HCT116 (cell line): Measurements from ENCODE around the gene FOXK2. TPM values are rescaled to one million over a fixed set of nuclear protein-coding genes. Genes with fewer than 3 reads are reported as not detected.

Experiments
- ATAC-seq: fragments of 200-7000 bp; cut with Tn5 transposase; 2 replicates; pipeline ENCODE4 v1.9.1; 2020; ENCODE audit warnings: mild to moderate bottlenecking, moderate library complexity
- BruUV-seq: library from RNA; stranded (reverse); fragments of 400-500 nt; replicated peaks from 2 replicates; lab custom pipeline; 2021; lab: Mats Ljungman, UMichigan
- CTCF ChIA-PET: fragments of 300-600 bp; sonication (Branson Sonifier 250); formaldehyde crosslinking; loops from one replicate; lab custom pipeline; 2021; ENCODE audit warnings: antibody characterized with exemption; lab: Charles Lee
- POLR2A ChIA-PET: fragments of 300-600, 350-600 bp; sonication (Branson Sonifier 250); formaldehyde crosslinking; loops from one replicate; lab custom pipeline; 2021; ENCODE audit warnings: antibody characterized with exemption; lab: Charles Lee
- RAD21 ChIA-PET, 2 experiments: fragments of 300-600 bp; sonication (Branson Sonifier 250); formaldehyde crosslinking; loops; one replicate each; lab custom pipeline; 2023; ENCODE audit warnings: low total read pairs in 2 of 2; ENCODE audit not compliant: uncharacterized antibody in 2 of 2, unreplicated experiment in 2 of 2, low non-redundant PET in 1 of 2; lab: Charles Lee
- DNase-seq: peaks from one replicate; pipeline ENCODE4 v3.0.0-alpha.2; 2010; ENCODE audit warnings: low read depth, low spot score
- H2AFZ ChIP-seq: fragments of 200-600 bp; shearing (Covaris generic), sonication (generic); 2 replicates; pipeline ENCODE4 v1.6.1; 2017; ENCODE audit warnings: low read depth, mixed run types, mixed read lengths, antibody characterized with exemption, low read length; ENCODE audit not compliant: poor library complexity, severe bottlenecking
- H3K27ac ChIP-seq: 2 replicates; pipeline ENCODE4 v1.5.1; 2012; ENCODE audit warnings: low read depth, low read length
- H3K27me3 ChIP-seq: fragments of 200-600 bp; sonication (generic); 2 replicates; pipeline ENCODE4 v1.6.1; 2016; ENCODE audit warnings: mixed run types, low read length, mixed read lengths; ENCODE audit not compliant: insufficient read depth
- H3K36me3 ChIP-seq, 2 experiments: fragments of 200-500 bp in 1 of 2; fragments of 200-600 bp in 1 of 2; sonication (Bioruptor generic) in 1 of 2; sonication (generic) in 1 of 2; 2 replicates each; pipeline versions ENCODE4 v1.5.1 to v1.6.1; 2014 to 2016; ENCODE audit warnings: low read length in 2 of 2, inconsistent platforms in 1 of 2, mixed read lengths in 1 of 2, mixed run types in 1 of 2; ENCODE audit not compliant: insufficient read depth in 2 of 2, control insufficient read depth in 1 of 2
- H3K4me1 ChIP-seq, 2 experiments: fragments of 200-600 bp in 1 of 2; sonication (generic) in 1 of 2; 2 replicates each; pipeline versions ENCODE4 v1.5.1 to v1.6.1; 2012 to 2017; ENCODE audit warnings: low read length in 2 of 2, inconsistent platforms in 1 of 2, mild to moderate bottlenecking in 1 of 2, mixed read lengths in 1 of 2, mixed run types in 1 of 2, moderate library complexity in 1 of 2; ENCODE audit not compliant: insufficient read depth in 2 of 2, control insufficient read depth in 1 of 2
- H3K4me2 ChIP-seq: fragments of 200-600 bp; sonication (generic); 2 replicates; pipeline ENCODE4 v1.6.1; 2017; ENCODE audit warnings: mixed run types, low read length, mixed read lengths
- H3K4me3 ChIP-seq, 2 experiments: fragments of 200-600 bp in 1 of 2; sonication (generic) in 1 of 2; replicated peaks in 1 of 2; 2 replicates each; pipeline ENCODE4 v1.5.1; 2011 to 2016; ENCODE audit warnings: low read length in 2 of 2, control low read depth in 1 of 2, low read depth in 1 of 2, mild to moderate bottlenecking in 1 of 2, mixed read lengths in 1 of 2, mixed run types in 1 of 2
- H3K79me2 ChIP-seq: fragments of 200-600 bp; sonication (generic); 2 replicates; pipeline ENCODE4 v1.6.1; 2017; ENCODE audit warnings: mild to moderate bottlenecking, mixed run types, low read length, moderate library complexity, mixed read lengths; ENCODE audit not compliant: insufficient read depth
- H3K9ac ChIP-seq: fragments of 200-600 bp; sonication (generic); 2 replicates; pipeline ENCODE4 v1.6.1; 2016; ENCODE audit warnings: low read length, mixed read lengths
- H3K9me2 ChIP-seq: fragments of 200-600 bp; sonication (generic), shearing (Covaris generic); 2 replicates; pipeline ENCODE4 v1.6.1; 2017; ENCODE audit warnings: mixed run types, mild to moderate bottlenecking, moderate library complexity; ENCODE audit not compliant: insufficient read depth
- H3K9me3 ChIP-seq, 2 experiments: fragments of 200-500 bp in 1 of 2; fragments of 200-600 bp in 1 of 2; sonication (Bioruptor generic) in 1 of 2; sonication (generic) in 1 of 2; 2 replicates each; pipeline ENCODE4 v1.6.1; 2014 to 2017; ENCODE audit warnings: low read length in 2 of 2, mixed read lengths in 2 of 2, inconsistent platforms in 1 of 2, low read depth in 1 of 2, mild to moderate bottlenecking in 1 of 2, mixed run types in 1 of 2, moderate library complexity in 1 of 2; ENCODE audit not compliant: control insufficient read depth in 1 of 2, insufficient read depth in 1 of 2
- H4K20me1 ChIP-seq: fragments of 200-600 bp; sonication (generic), shearing (Covaris generic); 2 replicates; pipeline ENCODE4 v1.6.1; 2017; ENCODE audit warnings: mixed run types, mild to moderate bottlenecking, moderate library complexity; ENCODE audit not compliant: insufficient read depth
- POLR2AphosphoS5 ChIP-seq: IDR thresholded peaks from 2 replicates; pipeline ENCODE4 v1.6.1; 2011; ENCODE audit warnings: mild to moderate bottlenecking, low read depth, low read length, moderate library complexity
- intact Hi-C: fragments of 100-400 bp; cut with micrococcal nuclease; formaldehyde crosslinking; loops from 2 replicates; pipeline ENCODE4 v1.10.0; 2022
- total RNA-seq: library from RNA; stranded (reverse); gene quantifications from one replicate; pipeline ENCODE4 v1.2.1, GENCODE V29; 2021; ENCODE audit not compliant: unreplicated experiment
- TF ChIP-seq, protein P1 (sequence below): IDR thresholded peaks from 2 replicates; pipeline ENCODE4 v1.6.1; 2012
- TF ChIP-seq, protein P2 (sequence below): IDR thresholded peaks from 2 replicates; pipeline ENCODE4 v1.6.1; 2012
- TF ChIP-seq, protein P3 (sequence below), 3 experiments: fragments of 200-600 bp in 1 of 3; sonication (generic) in 1 of 3; IDR thresholded peaks in 2 of 3; conservative IDR thresholded peaks in 1 of 3; 2 replicates each; pipeline ENCODE4 v1.5.1; 2012 to 2017; ENCODE audit warnings: low read depth in 2 of 3, low read length in 2 of 3, antibody characterized with exemption in 1 of 3, borderline replicate concordance in 1 of 3, control low read depth in 1 of 3, mild to moderate bottlenecking in 1 of 3, mixed read lengths in 1 of 3, mixed run types in 1 of 3, moderate library complexity in 1 of 3; ENCODE audit not compliant: insufficient read depth in 1 of 3

Gene FOXK2
- total RNA-seq, 1 experiment from 2014 or later, result 122 TPM

DNA sequence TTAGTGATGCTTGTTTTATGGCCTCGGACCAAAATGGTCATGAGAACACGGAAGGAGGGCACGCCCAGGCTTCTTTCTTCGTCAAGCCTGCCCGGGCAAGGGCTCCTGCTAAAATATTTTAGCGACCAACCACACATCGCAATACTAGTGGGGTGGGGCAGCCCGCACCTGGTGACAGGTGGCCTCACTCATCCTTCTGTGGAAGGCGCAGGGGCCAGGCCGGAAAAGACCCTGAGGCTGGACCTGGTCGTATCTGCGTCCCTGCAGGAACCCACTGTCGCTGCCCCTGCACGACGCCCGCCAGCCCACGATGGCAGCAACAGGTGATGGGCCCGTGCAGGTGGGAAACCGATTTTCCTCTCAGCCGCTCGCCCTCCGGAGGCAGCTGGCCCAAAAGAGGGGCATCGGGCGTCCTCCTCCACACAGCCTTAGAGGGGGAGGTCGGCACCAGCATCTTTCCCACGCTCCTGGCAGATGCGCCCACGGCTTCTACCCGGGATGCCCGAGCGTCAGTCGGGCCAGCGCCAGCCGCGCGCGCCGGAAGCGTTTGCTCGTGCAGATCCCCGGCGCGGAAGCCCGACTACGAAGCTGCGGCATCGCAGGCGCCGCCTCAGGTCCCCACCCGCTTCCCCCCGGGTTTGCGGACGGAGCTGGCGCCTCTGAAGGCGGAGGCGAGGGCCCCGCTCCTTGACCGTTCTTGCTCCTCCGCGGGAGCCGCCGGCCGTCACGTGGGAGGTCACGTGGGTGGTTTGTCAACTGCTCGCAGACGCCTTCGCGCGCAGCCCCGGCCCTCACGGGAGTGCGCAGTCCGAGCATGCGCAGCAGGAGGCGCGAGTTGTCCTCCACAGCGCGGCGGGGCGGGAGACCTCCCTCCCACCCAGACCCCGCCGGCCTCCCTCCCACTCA, 22.8 kb upstream of the FOXK2 start:
- no peaks in the 10 kb centered on the region for H3K27me3 ChIP-seq
- no peak overlapping the region; a peak in 1 of 4 replicates for H3K4me3 ChIP-seq
- BruUV-seq, result no TSS peak
- no peaks in the 10 kb centered on the region for H3K9me3 ChIP-seq
- no peaks in the 10 kb centered on the region for H3K79me2 ChIP-seq
- RAD21 ChIA-PET, result no interaction called here
- TF ChIP-seq, protein P1, sequence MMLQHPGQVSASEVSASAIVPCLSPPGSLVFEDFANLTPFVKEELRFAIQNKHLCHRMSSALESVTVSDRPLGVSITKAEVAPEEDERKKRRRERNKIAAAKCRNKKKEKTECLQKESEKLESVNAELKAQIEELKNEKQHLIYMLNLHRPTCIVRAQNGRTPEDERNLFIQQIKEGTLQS, result no peak
- peak; percentile 52 for TF ChIP-seq POLR2AphosphoS5
- TF ChIP-seq, protein P2, sequence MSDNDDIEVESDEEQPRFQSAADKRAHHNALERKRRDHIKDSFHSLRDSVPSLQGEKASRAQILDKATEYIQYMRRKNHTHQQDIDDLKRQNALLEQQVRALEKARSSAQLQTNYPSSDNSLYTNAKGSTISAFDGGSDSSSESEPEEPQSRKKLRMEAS, result peak; percentile 86
- no peaks in the 10 kb centered on the region for H3K36me3 ChIP-seq
- no peak overlapping the region; the same call in 1 of the 2 replicates for H3K9ac ChIP-seq
- H3K9me2 ChIP-seq, result no peaks in the 10 kb centered on the region
- CTCF ChIA-PET, result no interaction called here
- no peak overlapping the region for H2AFZ ChIP-seq
- peak; percentile 72 for DNase-seq
- peak overlapping the region; percentile 66 for H3K4me2 ChIP-seq
- POLR2A ChIA-PET, result no interaction called here
- peak overlapping the region; percentile 76 for H3K27ac ChIP-seq
- intact Hi-C loops, result no loop called here
- H3K4me1 ChIP-seq, result peaks cover 39 to 53% of the 10 kb centered on the region in 2 experiments
- peak; percentile 21 for ATAC-seq
- H4K20me1 ChIP-seq, result no peaks in the 10 kb centered on the region

DNA sequence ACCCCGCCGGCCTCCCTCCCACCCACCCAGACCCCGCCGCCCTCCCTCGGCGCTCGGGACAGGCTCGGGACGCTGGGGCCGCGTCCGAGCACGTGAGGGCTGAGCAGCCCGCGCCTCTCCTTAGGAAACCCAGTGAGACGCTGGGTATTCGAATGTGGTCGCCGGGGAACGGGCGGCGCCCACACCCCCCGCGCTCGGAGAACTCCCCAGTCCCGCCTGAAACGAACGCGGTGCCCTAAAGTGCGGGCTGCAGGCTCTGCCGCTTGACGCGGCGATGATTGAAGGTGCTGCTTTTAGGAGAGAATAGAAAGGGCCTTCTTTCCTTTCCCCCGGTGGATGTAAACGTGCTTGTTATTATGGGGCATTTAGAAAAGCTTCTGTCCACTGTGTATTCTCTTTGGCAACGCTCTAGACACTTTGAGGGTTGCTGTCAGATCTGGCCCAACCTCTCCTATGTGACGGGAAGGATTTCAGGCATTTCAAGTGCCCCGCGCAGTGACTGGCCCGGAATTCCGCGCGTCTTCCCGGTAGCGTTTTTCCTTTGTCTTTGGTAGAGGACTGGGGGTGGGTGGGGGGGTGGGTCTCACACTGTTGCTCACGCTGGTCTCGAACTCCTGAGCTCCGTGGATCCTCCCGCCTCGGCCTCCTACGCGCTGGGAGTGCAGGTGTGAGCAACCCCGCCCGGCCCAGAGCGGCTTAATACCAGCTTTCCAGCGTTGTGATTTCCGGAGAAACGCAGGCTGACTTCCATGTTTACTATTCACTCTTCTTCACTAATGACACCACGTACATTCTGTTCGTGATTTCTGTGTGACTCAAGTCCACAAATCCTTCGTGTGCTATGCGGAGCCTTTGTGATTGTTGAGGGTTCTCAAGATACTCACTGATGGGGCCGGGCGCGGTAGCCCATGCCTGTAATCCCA, 21.8 kb upstream of the FOXK2 start:
- no TSS peak for BruUV-seq
- H3K4me2 ChIP-seq, result peak overlapping the region; percentile 62
- H4K20me1 ChIP-seq, result no peaks in the 10 kb centered on the region
- peak overlapping the region; percentile 25; the same call in 1 of the 2 replicates for H3K9ac ChIP-seq
- no peaks in the 10 kb centered on the region for H3K9me3 ChIP-seq
- RAD21 ChIA-PET, result no interaction called here
- no peak overlapping the region for H3K27ac ChIP-seq
- H3K27me3 ChIP-seq, result no peaks in the 10 kb centered on the region
- DNase-seq (no peak), ATAC-seq (no peak)
- H3K4me1 ChIP-seq, result peaks cover 34 to 47% of the 10 kb centered on the region in 2 experiments
- CTCF ChIA-PET, result no interaction called here
- H3K36me3 ChIP-seq, result no peaks in the 10 kb centered on the region
- no peaks in the 10 kb centered on the region for H3K9me2 ChIP-seq
- intact Hi-C loops, result no loop called here
- peak overlapping the region; percentile 15 to 25; a peak in 2 of 4 replicates for H3K4me3 ChIP-seq
- TF ChIP-seq, protein P2, result peak; percentile 60
- TF ChIP-seq, protein P3, sequence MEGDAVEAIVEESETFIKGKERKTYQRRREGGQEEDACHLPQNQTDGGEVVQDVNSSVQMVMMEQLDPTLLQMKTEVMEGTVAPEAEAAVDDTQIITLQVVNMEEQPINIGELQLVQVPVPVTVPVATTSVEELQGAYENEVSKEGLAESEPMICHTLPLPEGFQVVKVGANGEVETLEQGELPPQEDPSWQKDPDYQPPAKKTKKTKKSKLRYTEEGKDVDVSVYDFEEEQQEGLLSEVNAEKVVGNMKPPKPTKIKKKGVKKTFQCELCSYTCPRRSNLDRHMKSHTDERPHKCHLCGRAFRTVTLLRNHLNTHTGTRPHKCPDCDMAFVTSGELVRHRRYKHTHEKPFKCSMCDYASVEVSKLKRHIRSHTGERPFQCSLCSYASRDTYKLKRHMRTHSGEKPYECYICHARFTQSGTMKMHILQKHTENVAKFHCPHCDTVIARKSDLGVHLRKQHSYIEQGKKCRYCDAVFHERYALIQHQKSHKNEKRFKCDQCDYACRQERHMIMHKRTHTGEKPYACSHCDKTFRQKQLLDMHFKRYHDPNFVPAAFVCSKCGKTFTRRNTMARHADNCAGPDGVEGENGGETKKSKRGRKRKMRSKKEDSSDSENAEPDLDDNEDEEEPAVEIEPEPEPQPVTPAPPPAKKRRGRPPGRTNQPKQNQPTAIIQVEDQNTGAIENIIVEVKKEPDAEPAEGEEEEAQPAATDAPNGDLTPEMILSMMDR (IDR thresholded peaks at IDR 0.05 in 2 of 3, conservative IDR thresholded peaks at IDR 0.05 in 1 of 3; ENCODE audit: borderline replicate concordance in 1 of 3, insufficient read depth in 1 of 3, low read depth in 2 of 3, low read length in 2 of 3), result no peak
- no peaks in the 10 kb centered on the region for H3K79me2 ChIP-seq
- H2AFZ ChIP-seq, result no peak overlapping the region
- POLR2A ChIA-PET, result no interaction called here
